HK-2 (cell line): ENCODE data around the gene GRAMD1A.

Source experiments
- DNase-seq: peaks from one replicate; pipeline ENCODE4 v3.0.0-alpha.2; 2018; ENCODE audit not compliant: unreplicated experiment

GRAMD1A gene

GRCh38 chr19:35052599-35053190 is 52.6 kb downstream of the GRAMD1A start:
- DNase-seq, result no peak

- DNase-seq, result no peak
Observed at GRCh38 chr19:35053667-35054293, 53.7 kb downstream of the GRAMD1A start.

- no peak for DNase-seq
Observed at GRCh38 chr19:35054626-35055025, 54.5 kb downstream of the GRAMD1A start.

- no peak for DNase-seq
Observed at GRCh38 chr19:35055715-35056179, 55.6 kb downstream of the GRAMD1A start.

- DNase-seq, result no peak
Observed at GRCh38 chr19:35056513-35057063, 56.5 kb downstream of the GRAMD1A start.

GRCh38 chr19:35058370-35058769 is 58.2 kb downstream of the GRAMD1A start:
- DNase-seq, result no peak

- no peak for DNase-seq
Observed at GRCh38 chr19:35059006-35059798, 59.1 kb downstream of the GRAMD1A start.

GRCh38 chr19:35059799-35060091 is 59.6 kb downstream of the GRAMD1A start:
- no peak for DNase-seq

GRCh38 chr19:35060160-35060855 is 60.2 kb downstream of the GRAMD1A start:
- DNase-seq, result no peak

GRCh38 chr19:35061583-35062373 is 61.7 kb downstream of the GRAMD1A start:
- no peak for DNase-seq

GRCh38 chr19:35062942-35063341 is 62.8 kb downstream of the GRAMD1A start:
- no peak for DNase-seq

GRCh38 chr19:35063940-35064818 is 64.1 kb downstream of the GRAMD1A start:
- no peak for DNase-seq

GRCh38 chr19:35065574-35065973 is 65.5 kb downstream of the GRAMD1A start:
- no peak for DNase-seq

- DNase-seq, result no peak
Observed at GRCh38 chr19:35066121-35066520, 66.0 kb downstream of the GRAMD1A start.

- DNase-seq, result peak; percentile 74
Observed at GRCh38 chr19:35066691-35067563, 66.8 kb downstream of the GRAMD1A start.

GRCh38 chr19:35068941-35069634 is 69.0 kb downstream of the GRAMD1A start:
- DNase-seq, result no peak

GRCh38 chr19:35069696-35070095 is 69.6 kb downstream of the GRAMD1A start:
- no peak for DNase-seq

- DNase-seq, result no peak
Observed at GRCh38 chr19:35070471-35070870, 70.3 kb downstream of the GRAMD1A start.

- no peak for DNase-seq
Observed at GRCh38 chr19:35073516-35073915, 73.4 kb downstream of the GRAMD1A start.
